GM23338 (cell line): ENCODE measurements around the gene NPL.

Source experiments
- CREB1 ChIP-seq: fragments of 250-450 bp; sonication (Bioruptor Pico); IDR thresholded peaks from 2 replicates; pipeline ENCODE4 v1.5.0; 2020; ENCODE audit warnings: low read depth, mild to moderate bottlenecking, moderate library complexity
- CTCF ChIP-seq, 2 experiments: fragments of 200-600 bp in 1 of 2; sonication (generic) in 1 of 2; conservative IDR thresholded peaks; 2 replicates each; pipeline versions ENCODE4 v1.5.1 to v1.6.1; 2016 to 2017; ENCODE audit warnings: antibody characterized with exemption in 2 of 2, low read depth in 2 of 2, mild to moderate bottlenecking in 2 of 2, moderate library complexity in 1 of 2
- EZH2 ChIP-seq: fragments of 200-600 bp; sonication (generic); IDR thresholded peaks from one replicate; pipeline ENCODE4 v1.8.0; 2017; ENCODE audit warnings: antibody characterized with exemption, mild to moderate bottlenecking, low read depth; ENCODE audit not compliant: unreplicated experiment
- EZH2phosphoT487 ChIP-seq: fragments of 200-600 bp; sonication (generic); IDR thresholded peaks from one replicate; pipeline ENCODE4 v1.8.1; 2018; ENCODE audit warnings: antibody characterized with exemption; ENCODE audit not compliant: unreplicated experiment
- JUNB ChIP-seq: IDR thresholded peaks from one replicate; pipeline ENCODE4 v1.6.1; 2016; ENCODE audit warnings: antibody characterized with exemption; ENCODE audit not compliant: unreplicated experiment
- NANOG ChIP-seq: IDR thresholded peaks from 2 replicates; pipeline ENCODE4 v1.6.1; 2016; ENCODE audit warnings: antibody characterized with exemption, borderline replicate concordance
- POLR2AphosphoS5 ChIP-seq: IDR thresholded peaks from 2 replicates; pipeline ENCODE4 v1.6.1; 2016; ENCODE audit warnings: antibody characterized with exemption, low read depth
- REST ChIP-seq: IDR thresholded peaks from one replicate; pipeline ENCODE4 v1.6.1; 2018; ENCODE audit warnings: antibody characterized with exemption; ENCODE audit not compliant: unreplicated experiment
- ZNF331 ChIP-seq: fragments of 250-450 bp; sonication (Bioruptor Pico); IDR thresholded peaks from 2 replicates; pipeline ENCODE4 v1.5.0; 2020; ENCODE audit warnings: low read depth, mild to moderate bottlenecking, moderate library complexity

GRCh38 chr1:182823220-182823619, 33.6 kb downstream of the NPL start:
- no peak for TF ChIP-seq CTCF (conservative IDR thresholded peaks at IDR 0.05; ENCODE audit: low read depth in 2 of 2)
- TF ChIP-seq EZH2: no peak
- TF ChIP-seq CREB1 (CRISPR knock-in tag): no peak
- TF ChIP-seq ZNF331 (CRISPR knock-in tag): no peak
- TF ChIP-seq NANOG: no peak
- no peak for TF ChIP-seq POLR2AphosphoS5
- no peak for TF ChIP-seq EZH2phosphoT487
- no peak for TF ChIP-seq REST
- TF ChIP-seq JUNB: no peak
